Measurements from ENCODE around the gene KCNB1.
"Not testable (repeated sequence)": the region's sequence is repeated elsewhere in the genome, so short reads cannot be mapped to it uniquely, and the experiment has no call there.

KCNB1 gene

GRCh38 chr20:49318091-49318429, 164.4 kb downstream of the KCNB1 start:
- H3K27me3 ChIP-seq (ENCODE audit: insufficient read depth, low read length, poor library complexity, severe bottlenecking): no peaks in the 10 kb centered on the region
- H3K36me3 ChIP-seq (ENCODE audit: insufficient read depth, low read length): no peaks in the 10 kb centered on the region
- peaks cover 11% of the 10 kb centered on the region for H3K4me1 ChIP-seq (ENCODE audit: insufficient read depth, low read length, poor library complexity, severe bottlenecking)
- no peaks in the 10 kb centered on the region for H3F3A ChIP-seq (ENCODE audit: low read depth)
- no peaks in the 10 kb centered on the region for H3K9me3 ChIP-seq (ENCODE audit: insufficient read depth, low read depth, low read length)
- H3K79me2 ChIP-seq (ENCODE audit: insufficient read depth, low read length): no peaks in the 10 kb centered on the region
- no peak overlapping the region for H2AFZ ChIP-seq (ENCODE audit: low read length)
- no peak overlapping the region for H3K9ac ChIP-seq (ENCODE audit: low read depth, low read length, poor library complexity, severe bottlenecking)
- TF ChIP-seq CTCF (conservative IDR thresholded peaks at IDR 0.05; ENCODE audit: low read length) (no peak), EZH2phosphoT487 (IDR thresholded peaks at IDR 0.05; ENCODE audit: borderline replicate concordance) (no peak)
- peak overlapping the region; percentile 87 for H3K4me2 ChIP-seq (ENCODE audit: low read depth, low read length, poor library complexity, severe bottlenecking)
- H3K9me2 ChIP-seq (replicated peaks; ENCODE audit: low read depth, low read length): no peaks in the 10 kb centered on the region
- no peak overlapping the region for H3K4me3 ChIP-seq (ENCODE audit: low read length, poor library complexity, severe bottlenecking)
- H4K20me1 ChIP-seq (ENCODE audit: insufficient read depth, low read length, poor library complexity, severe bottlenecking): no peaks in the 10 kb centered on the region

- no peaks in the 10 kb centered on the region for H3K79me2 ChIP-seq (ENCODE audit: insufficient read depth, low read length)
- no peak overlapping the region for H3K4me3 ChIP-seq (ENCODE audit: low read length, poor library complexity, severe bottlenecking)
- no peaks in the 10 kb centered on the region for H3K36me3 ChIP-seq (ENCODE audit: insufficient read depth, low read length)
- no peak overlapping the region for H2AFZ ChIP-seq (ENCODE audit: low read length)
- H4K20me1 ChIP-seq (ENCODE audit: insufficient read depth, low read length, poor library complexity, severe bottlenecking): no peaks in the 10 kb centered on the region
- H3K9me2 ChIP-seq (replicated peaks; ENCODE audit: low read depth, low read length): no peaks in the 10 kb centered on the region
- no peak overlapping the region for H3K9ac ChIP-seq (ENCODE audit: low read depth, low read length, poor library complexity, severe bottlenecking)
- H3K27me3 ChIP-seq (ENCODE audit: insufficient read depth, low read length, poor library complexity, severe bottlenecking): no peaks in the 10 kb centered on the region
- TF ChIP-seq CTCF (conservative IDR thresholded peaks at IDR 0.05; ENCODE audit: low read length) (no peak), EZH2phosphoT487 (IDR thresholded peaks at IDR 0.05; ENCODE audit: borderline replicate concordance) (no peak)
- no peak overlapping the region for H3K4me2 ChIP-seq (ENCODE audit: low read depth, low read length, poor library complexity, severe bottlenecking)
- H3F3A ChIP-seq (ENCODE audit: low read depth): no peaks in the 10 kb centered on the region
- peaks cover 11% of the 10 kb centered on the region for H3K4me1 ChIP-seq (ENCODE audit: insufficient read depth, low read length, poor library complexity, severe bottlenecking)
- no peaks in the 10 kb centered on the region for H3K9me3 ChIP-seq (ENCODE audit: insufficient read depth, low read depth, low read length)
Measured at GRCh38 chr20:49316704-49317103, 165.8 kb downstream of the KCNB1 start.

- Histone ChIP-seq H3K4me3 (ENCODE audit: low read length, poor library complexity, severe bottlenecking) (no peak overlapping the region), H4K20me1 (ENCODE audit: insufficient read depth, low read length, poor library complexity, severe bottlenecking) (no peaks in the 10 kb centered on the region), H3K27me3 (ENCODE audit: insufficient read depth, low read length, poor library complexity, severe bottlenecking) (no peaks in the 10 kb centered on the region), H3K9me3 (ENCODE audit: insufficient read depth, low read depth, low read length) (no peaks in the 10 kb centered on the region), H3K9me2 (replicated peaks; ENCODE audit: low read depth, low read length) (no peaks in the 10 kb centered on the region), H3K9ac (ENCODE audit: low read depth, low read length, poor library complexity, severe bottlenecking) (no peak overlapping the region), H2AFZ (ENCODE audit: low read length) (no peak overlapping the region), H3K36me3 (ENCODE audit: insufficient read depth, low read length) (no peaks in the 10 kb centered on the region), H3K4me2 (ENCODE audit: low read depth, low read length, poor library complexity, severe bottlenecking) (no peak overlapping the region), H3K4me1 (ENCODE audit: insufficient read depth, low read length, poor library complexity, severe bottlenecking) (peaks cover 11% of the 10 kb centered on the region), H3F3A (ENCODE audit: low read depth) (no peaks in the 10 kb centered on the region), H3K79me2 (ENCODE audit: insufficient read depth, low read length) (no peaks in the 10 kb centered on the region)
- TF ChIP-seq EZH2phosphoT487 (IDR thresholded peaks at IDR 0.05; ENCODE audit: borderline replicate concordance) (no peak), CTCF (conservative IDR thresholded peaks at IDR 0.05; ENCODE audit: low read length) (no peak)
Measured at GRCh38 chr20:49315580-49315979, 166.9 kb downstream of the KCNB1 start.

- H4K20me1 ChIP-seq (ENCODE audit: insufficient read depth, low read length, poor library complexity, severe bottlenecking); H3K27me3 ChIP-seq (ENCODE audit: insufficient read depth, low read length, poor library complexity, severe bottlenecking); H3K9ac ChIP-seq (ENCODE audit: low read depth, low read length, poor library complexity, severe bottlenecking); H3K4me1 ChIP-seq (ENCODE audit: insufficient read depth, low read length, poor library complexity, severe bottlenecking); H3K9me2 ChIP-seq (replicated peaks; ENCODE audit: low read depth, low read length); H3K9me3 ChIP-seq (ENCODE audit: insufficient read depth, low read depth, low read length); H3F3A ChIP-seq (ENCODE audit: low read depth); H2AFZ ChIP-seq (ENCODE audit: low read length); H3K4me3 ChIP-seq (ENCODE audit: low read length, poor library complexity, severe bottlenecking); H3K36me3 ChIP-seq (ENCODE audit: insufficient read depth, low read length); H3K4me2 ChIP-seq (ENCODE audit: low read depth, low read length, poor library complexity, severe bottlenecking); H3K79me2 ChIP-seq (ENCODE audit: insufficient read depth, low read length): not testable (repeated sequence)
Measured at GRCh38 chr20:49314052-49314451, 168.4 kb downstream of the KCNB1 start.

Measured in Loucy (cell line).